OCI-LY7 (cell line): ENCODE measurements around the gene C9orf50. TPM values are rescaled to one million over a fixed set of nuclear protein-coding genes. Genes with fewer than 3 reads are reported as not detected.

ENCODE experiments used
- BruUV-seq: library from RNA; stranded (reverse); fragments of 400-500 nt; replicated peaks from 2 replicates; lab custom pipeline; 2021; lab: Mats Ljungman, UMichigan
- CTCF ChIA-PET: fragments of 300-600 bp; sonication (Branson Sonifier 250); formaldehyde crosslinking; loops from one replicate; lab custom pipeline; 2022; ENCODE audit warnings: antibody characterized with exemption; ENCODE audit not compliant: unreplicated experiment; lab: Charles Lee
- POLR2A ChIA-PET: fragments of 300-600 bp; sonication (Branson Sonifier 250); formaldehyde crosslinking; loops from one replicate; lab custom pipeline; 2022; ENCODE audit warnings: antibody characterized with exemption; lab: Charles Lee
- DNase-seq: peaks from one replicate; pipeline ENCODE4 v3.0.0-alpha.2; 2015; ENCODE audit warnings: low spot score
- H2AFZ ChIP-seq: fragments of 200-600 bp; sonication (generic), shearing (Covaris generic); 2 replicates; pipeline ENCODE4 v1.6.1; 2014; ENCODE audit warnings: mild to moderate bottlenecking, antibody characterized with exemption, low read length, moderate library complexity
- H3K27ac ChIP-seq: fragments of 200-600 bp; sonication (generic); 2 replicates; pipeline ENCODE4 v1.5.1; 2014; ENCODE audit warnings: mixed run types, low read depth, mild to moderate bottlenecking, moderate library complexity, low read length, inconsistent platforms; ENCODE audit not compliant: poor library complexity, severe bottlenecking
- H3K36me3 ChIP-seq: fragments of 200-600 bp; sonication (generic); 2 replicates; pipeline ENCODE4 v1.6.1; 2014; ENCODE audit warnings: mild to moderate bottlenecking, antibody characterized with exemption, low read length, moderate library complexity, mixed read lengths; ENCODE audit not compliant: insufficient read depth
- H3K4me1 ChIP-seq: fragments of 200-600 bp; sonication (generic); 2 replicates; pipeline ENCODE4 v1.5.1; 2014; ENCODE audit warnings: mild to moderate bottlenecking, low read length; ENCODE audit not compliant: insufficient read depth, poor library complexity, severe bottlenecking
- H3K4me2 ChIP-seq: fragments of 200-600 bp; sonication (generic); 2 replicates; pipeline ENCODE4 v1.6.1; 2014; ENCODE audit warnings: mild to moderate bottlenecking, low read length
- H3K4me3 ChIP-seq: fragments of 200-600 bp; sonication (generic); 2 replicates; pipeline ENCODE4 v1.5.1; 2014; ENCODE audit warnings: mild to moderate bottlenecking, low read depth, low read length; ENCODE audit not compliant: poor library complexity, severe bottlenecking
- H3K79me2 ChIP-seq: fragments of 200-600 bp; sonication (generic); 2 replicates; pipeline ENCODE4 v1.6.1; 2016; ENCODE audit warnings: low read depth, mild to moderate bottlenecking, low read length, moderate library complexity, mixed read lengths; ENCODE audit not compliant: insufficient read depth
- H3K9me2 ChIP-seq: fragments of 200-600 bp; sonication (generic); 2 replicates; pipeline ENCODE4 v1.6.1; 2016; ENCODE audit warnings: mild to moderate bottlenecking, low read length, mixed read lengths; ENCODE audit not compliant: insufficient read depth
- H3K9me3 ChIP-seq: fragments of 200-600 bp; sonication (generic); 2 replicates; pipeline ENCODE4 v1.6.1; 2014; ENCODE audit warnings: mild to moderate bottlenecking, mixed run types, low read length, mixed read lengths
- H4K20me1 ChIP-seq: fragments of 200-600 bp; sonication (generic); 2 replicates; pipeline ENCODE4 v1.6.1; 2014; ENCODE audit warnings: mild to moderate bottlenecking, antibody characterized with exemption, low read length, moderate library complexity, mixed read lengths; ENCODE audit not compliant: insufficient read depth
- CTCF ChIP-seq: fragments of 200-600 bp; sonication (generic); conservative IDR thresholded peaks from 2 replicates; pipeline ENCODE4 v1.5.1; 2014; ENCODE audit warnings: mild to moderate bottlenecking, antibody characterized with exemption, low read length, moderate library complexity, mixed read lengths
- EZH2phosphoT487 ChIP-seq: fragments of 200-600 bp; sonication (generic); IDR thresholded peaks from 2 replicates; pipeline ENCODE4 v1.6.1; 2018; ENCODE audit warnings: low read depth, borderline replicate concordance, mild to moderate bottlenecking, mixed run types, antibody characterized with exemption, low read length, moderate library complexity, mixed read lengths
- intact Hi-C: fragments of 100-400 bp; cut with micrococcal nuclease; formaldehyde crosslinking; loops from one replicate; pipeline ENCODE4 v1.10.0; 2022; ENCODE audit not compliant: unreplicated experiment
- total RNA-seq, 2 experiments: library from RNA; depleted of rRNA in 1 of 2; stranded (reverse); fragments of >200 nt in 1 of 2; shearing (Covaris generic) in 1 of 2; gene quantifications; 2 replicates each; pipeline ENCODE4 v1.2.3, GENCODE V29; 2014 to 2022

The C9orf50 gene
- total RNA-seq, 2 experiments from 2014 or later = not detected

DNA sequence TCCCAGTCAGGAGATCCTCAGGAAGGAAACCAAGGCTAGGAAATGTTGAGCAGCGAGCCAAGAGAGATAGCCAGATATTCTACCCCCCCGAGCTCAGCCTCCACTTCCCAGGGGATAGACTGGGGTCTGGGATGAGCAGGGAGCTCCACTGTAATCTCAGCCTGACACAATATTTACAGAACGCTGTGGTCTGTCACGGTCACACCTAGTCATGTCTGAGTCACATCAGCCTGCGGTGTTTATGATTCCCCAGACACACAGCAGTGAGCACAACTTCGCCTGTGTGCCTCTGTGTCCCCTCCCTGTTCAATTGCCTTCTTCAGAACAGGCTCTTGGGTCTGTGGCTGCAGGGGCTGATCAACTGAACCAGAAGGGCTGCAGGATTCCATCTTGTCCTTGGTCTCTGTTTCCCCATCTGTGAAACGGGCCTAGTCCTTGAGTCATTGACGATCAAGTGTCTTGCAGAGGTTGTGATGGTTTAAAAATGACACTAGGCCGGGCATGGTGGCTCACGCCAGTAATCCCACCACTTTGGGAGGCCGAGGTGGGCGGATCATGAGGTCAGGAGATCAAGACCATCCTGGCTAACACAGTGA, 36.0 kb upstream of the C9orf50 start:
- DNase-seq = no peak
- Histone ChIP-seq H3K36me3 (no peaks in the 10 kb centered on the region), H2AFZ (no peak overlapping the region), H3K4me1 (no peaks in the 10 kb centered on the region), H3K9me2 (no peaks in the 10 kb centered on the region), H3K9me3 (no peaks in the 10 kb centered on the region), H3K4me3 (no peak overlapping the region), H4K20me1 (no peaks in the 10 kb centered on the region), H3K27ac (no peak overlapping the region), H3K79me2 (no peaks in the 10 kb centered on the region), H3K4me2 (no peak overlapping the region)
- no TSS peak for BruUV-seq
- TF ChIP-seq EZH2phosphoT487 (no peak), CTCF (no peak)
- intact Hi-C loops = no loop called here
- ChIA-PET POLR2A (no interaction called here), CTCF (no interaction called here)

DNA sequence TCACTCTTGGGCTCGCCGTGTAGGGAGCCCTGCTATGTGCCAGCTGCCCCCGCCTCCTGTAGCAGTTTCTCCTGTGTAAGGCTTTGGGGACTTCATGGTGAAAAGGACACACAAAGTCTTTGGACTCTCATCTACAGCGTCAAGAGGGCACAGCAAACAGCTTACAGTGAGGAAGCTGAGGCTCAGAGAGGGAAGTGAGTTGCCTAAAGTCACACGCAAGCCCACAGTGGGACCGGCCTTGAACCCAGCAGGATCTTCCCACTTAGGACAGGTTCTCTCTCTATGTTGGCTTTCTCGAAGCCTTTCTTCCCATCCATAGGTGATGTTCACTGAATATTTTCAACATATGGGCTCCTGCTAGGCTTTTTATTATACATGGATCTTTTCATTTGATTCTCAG, 34.8 kb upstream of the C9orf50 start:
- BruUV-seq = no TSS peak
- intact Hi-C loops = no loop called here
- TF ChIP-seq EZH2phosphoT487 (no peak), CTCF (no peak)
- Histone ChIP-seq H3K9me2 (no peaks in the 10 kb centered on the region), H3K27ac (no peak overlapping the region), H4K20me1 (no peaks in the 10 kb centered on the region), H3K4me2 (no peak overlapping the region), H3K4me1 (no peaks in the 10 kb centered on the region), H3K79me2 (no peaks in the 10 kb centered on the region), H2AFZ (no peak overlapping the region), H3K9me3 (no peaks in the 10 kb centered on the region), H3K36me3 (no peaks in the 10 kb centered on the region), H3K4me3 (no peak overlapping the region)
- no peak for DNase-seq
- ChIA-PET CTCF (no interaction called here), POLR2A (no interaction called here)

GRCh38 chr9:129655154-129655553, 34.3 kb upstream of the C9orf50 start:
- no peak for DNase-seq

More at GRCh38 chr9:129655154-129655553, 34.3 kb upstream of the C9orf50 start:
- Histone ChIP-seq H3K4me1 (no peaks in the 10 kb centered on the region), H3K9me2 (no peaks in the 10 kb centered on the region), H3K4me2 (no peak overlapping the region), H2AFZ (no peak overlapping the region), H3K79me2 (no peaks in the 10 kb centered on the region), H3K36me3 (no peaks in the 10 kb centered on the region), H4K20me1 (no peaks in the 10 kb centered on the region), H3K9me3 (no peaks in the 10 kb centered on the region), H3K27ac (no peak overlapping the region), H3K4me3 (no peak overlapping the region)
- no TSS peak for BruUV-seq
- TF ChIP-seq EZH2phosphoT487 (no peak), CTCF (no peak)
- ChIA-PET CTCF (no interaction called here), POLR2A (no interaction called here)
- intact Hi-C loops = no loop called here
